ENCODE data around the gene C6orf47.
A peak's percentile ranks its signal among the peaks of the same experiment; 100 is the strongest.

The C6orf47 gene

DNA sequence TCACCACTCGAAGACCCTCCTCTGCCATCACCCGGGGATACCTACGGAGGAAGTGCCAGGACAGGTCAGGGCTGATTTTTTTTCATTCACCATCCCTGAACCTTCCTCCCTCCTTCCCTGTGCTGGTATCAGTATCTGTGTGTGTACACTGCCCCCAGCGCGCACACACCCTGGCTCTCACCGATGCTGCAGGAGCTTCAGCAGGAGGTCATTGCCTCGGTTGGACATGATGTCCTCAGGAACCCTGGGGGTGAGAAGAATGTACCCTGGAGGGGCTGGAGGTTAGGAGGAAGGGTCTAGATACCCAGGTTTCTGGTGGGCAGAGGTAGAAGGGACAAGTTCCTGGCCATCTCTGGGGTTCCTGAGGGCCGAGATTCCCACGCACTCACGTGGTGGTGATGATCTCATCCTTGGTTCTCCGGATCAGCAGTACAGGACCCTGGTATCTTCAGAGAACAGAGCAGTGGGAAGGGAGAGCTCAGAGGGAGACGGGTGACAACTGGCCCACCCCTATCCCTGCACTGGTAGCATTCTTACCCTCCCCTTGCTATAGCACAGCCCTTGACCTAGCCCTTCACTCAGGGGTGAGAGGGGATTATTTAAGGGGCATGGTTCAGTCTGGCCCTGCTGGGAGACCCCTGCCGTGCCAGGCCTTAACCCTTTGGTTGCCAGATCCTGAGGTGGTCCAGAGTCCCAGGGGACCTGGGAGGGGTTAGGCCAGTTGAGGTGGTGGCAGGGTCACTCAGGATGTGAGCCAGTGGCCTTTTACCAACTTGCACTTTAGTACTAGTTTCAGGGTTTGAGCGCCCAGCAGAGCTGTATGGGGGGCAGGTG, 27.5 kb upstream of the C6orf47 start:
- DNase-seq (ENCODE audit: low spot score), result no peak

DNA sequence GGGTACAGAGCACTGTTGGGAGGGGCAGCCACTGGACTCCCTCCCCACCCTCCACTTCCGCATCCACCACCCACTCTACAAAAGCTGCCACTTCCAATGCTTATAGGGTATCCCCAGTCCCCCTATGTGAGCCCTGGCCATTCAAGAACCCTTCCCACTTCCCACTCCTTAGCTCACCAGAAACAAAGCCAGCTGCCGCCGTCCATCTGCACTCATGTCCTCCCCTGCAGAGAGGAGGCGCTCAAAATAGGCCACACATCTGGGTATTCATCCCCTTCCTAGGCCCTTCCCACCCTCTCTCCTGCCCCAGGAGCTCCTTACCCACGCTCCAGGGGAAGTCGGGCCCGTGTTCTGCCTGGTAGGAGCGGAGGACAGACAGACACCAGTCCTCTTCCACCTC, 26.7 kb upstream of the C6orf47 start:
- DNase-seq (ENCODE audit: low spot score), result no peak

DNA sequence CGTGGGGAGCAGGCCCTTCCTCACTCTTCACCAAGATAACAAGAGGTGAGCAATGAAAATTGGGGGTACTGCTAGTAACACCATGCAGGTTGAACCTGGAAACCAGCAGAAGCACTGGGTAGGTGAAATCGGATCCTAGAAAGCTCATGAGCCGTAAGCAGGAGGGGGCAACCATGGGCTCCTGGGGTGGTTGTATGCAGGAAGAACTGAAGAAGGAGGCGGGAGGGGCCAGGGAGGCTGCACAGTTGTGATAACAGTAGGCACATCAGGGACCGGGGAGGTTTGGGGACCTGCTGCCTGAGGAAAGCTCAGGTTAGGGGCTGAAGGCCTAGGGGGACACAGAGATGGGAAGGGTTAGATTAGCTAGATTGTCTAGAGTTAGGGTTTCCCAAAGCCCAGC, 25.9 kb upstream of the C6orf47 start:
- no peak for DNase-seq (ENCODE audit: low spot score)

DNA sequence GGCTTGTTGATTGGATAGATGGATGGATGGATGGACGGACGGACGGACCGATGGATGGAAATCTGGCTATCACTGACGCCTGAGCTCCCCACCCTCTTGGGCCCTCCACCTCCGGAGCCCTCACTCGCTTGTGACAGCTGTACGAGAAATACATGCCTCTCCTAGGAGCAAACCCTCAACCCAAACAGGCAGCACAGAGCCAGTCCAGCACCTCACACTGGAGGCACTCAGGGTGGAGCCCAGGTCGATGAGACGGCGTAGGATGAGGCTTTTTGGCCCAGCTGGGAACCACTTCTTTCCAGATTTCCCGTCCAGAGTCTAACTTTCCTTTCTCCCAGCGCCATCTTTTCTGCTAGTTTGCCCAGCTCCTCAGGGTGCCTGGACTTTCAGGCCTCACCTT, 23.0 kb upstream of the C6orf47 start:
- DNase-seq (ENCODE audit: low spot score), result no peak

DNA sequence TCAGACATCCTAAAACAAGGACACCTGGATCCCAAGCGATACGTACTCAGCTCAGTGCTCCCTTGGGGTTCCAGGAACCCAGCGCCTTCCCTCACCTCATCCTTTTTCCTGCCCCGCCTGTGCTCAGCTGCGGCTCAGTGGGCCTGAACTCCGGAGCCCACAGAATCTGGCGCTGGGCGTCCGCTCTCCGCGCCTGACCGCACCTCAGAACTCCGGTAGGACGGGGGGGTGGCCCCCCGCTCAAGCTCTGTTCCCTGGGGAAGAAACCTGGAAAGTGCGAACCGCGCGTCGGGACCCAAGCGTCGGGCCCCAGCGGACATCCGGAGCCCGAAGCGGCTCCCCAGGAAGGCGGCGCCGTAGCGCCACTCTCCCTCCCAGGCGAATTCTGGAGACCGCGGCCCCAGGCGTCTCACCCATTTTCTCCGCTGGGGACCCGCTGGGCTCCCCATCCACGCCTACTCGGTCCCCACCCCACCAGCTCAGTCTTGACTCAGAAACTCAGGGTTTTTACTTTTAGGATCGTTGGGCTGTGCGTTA, 20.6 kb upstream of the C6orf47 start:
- peak; percentile 80 for DNase-seq (ENCODE audit: low spot score)

DNA sequence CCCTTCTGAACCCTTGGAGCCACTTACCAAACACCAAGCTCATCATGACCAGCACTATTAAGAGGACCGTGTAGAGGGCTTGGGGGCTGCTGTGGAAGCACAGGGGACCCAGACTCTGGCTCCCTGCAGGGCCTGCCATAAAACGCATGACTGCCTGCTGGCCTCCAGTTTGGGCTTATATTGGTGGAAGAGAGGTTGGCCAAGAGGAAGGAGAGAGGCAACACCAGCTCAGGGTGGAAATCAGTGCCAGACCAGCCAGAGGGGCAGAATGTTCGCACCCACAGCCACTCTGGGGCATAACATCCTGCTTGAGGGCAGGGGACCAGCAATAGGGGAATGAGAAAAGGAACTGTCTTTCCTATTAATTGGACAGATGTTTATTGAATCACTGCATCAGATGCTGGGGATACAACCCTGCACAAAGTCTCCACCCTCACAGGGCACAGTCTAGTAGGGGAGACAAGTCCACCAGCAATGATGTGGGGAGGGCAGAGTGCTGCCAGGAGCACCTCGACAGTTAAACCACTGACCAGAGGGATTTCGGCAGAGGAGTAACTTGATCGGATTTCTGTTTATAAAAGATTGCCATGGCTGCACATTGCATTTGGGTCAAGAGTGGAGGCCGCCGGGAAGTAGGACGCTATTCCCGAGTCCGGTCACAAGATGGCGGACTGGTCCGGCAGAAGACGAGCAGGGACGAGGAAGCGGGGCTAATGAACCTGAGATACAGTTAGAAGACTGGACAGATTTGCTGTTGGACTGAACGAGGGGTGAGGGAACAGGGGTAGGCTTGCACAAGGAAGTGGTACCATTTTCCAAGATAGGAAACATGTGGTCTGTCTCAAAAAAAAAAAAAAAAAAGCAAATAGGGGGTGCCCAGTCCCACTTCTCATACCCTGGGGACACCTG, 19.9 kb upstream of the C6orf47 start, which contains the start of gene LY6G5C:
TSS of gene LY6G5C (minus strand) at position 842 of the 909 bp plus-strand sequence. CDS start at position 148, 694 bp downstream.
- peak; percentile 90 for DNase-seq (ENCODE audit: low spot score)

DNA sequence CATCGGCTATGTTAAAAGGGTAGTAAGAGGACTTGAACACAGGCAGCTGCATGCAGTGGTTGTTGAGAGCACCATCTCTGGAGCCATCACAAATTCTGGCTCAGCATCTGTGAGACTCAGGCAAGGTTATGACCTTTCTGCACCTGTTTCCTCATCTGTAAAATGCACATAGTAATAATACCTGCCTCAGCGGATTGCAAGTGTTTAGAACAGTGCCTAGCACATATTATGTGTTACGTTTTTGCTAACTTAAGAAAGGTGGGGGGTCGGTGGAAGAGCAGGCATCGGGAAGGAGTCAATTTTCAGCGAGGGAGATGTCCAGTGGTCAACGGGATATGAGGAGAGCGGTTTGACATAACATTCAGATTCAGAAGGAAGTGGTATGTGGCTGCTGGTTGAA, 17.4 kb upstream of the C6orf47 start:
- no peak for DNase-seq (ENCODE audit: low spot score)

DNA sequence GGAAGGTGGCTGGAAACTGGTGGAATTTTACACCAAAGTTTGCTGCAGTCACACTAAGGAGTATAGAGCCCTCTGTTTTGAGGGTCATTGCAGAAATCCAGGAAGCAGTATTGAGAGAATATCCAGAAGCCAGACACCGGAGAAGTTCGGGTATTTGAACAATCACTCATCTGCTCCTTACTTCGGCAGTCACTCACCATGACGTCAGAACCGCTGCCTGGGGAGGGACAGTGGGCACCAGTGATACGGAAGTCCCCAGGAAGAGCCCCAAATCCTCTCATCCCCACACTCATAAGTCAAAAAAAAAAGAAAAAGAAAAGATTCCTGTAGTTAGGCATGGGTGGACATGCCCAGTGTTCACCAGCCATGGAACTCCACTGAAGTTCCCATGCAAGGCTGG, 16.3 kb upstream of the C6orf47 start:
- no peak for DNase-seq (ENCODE audit: low spot score)

DNA sequence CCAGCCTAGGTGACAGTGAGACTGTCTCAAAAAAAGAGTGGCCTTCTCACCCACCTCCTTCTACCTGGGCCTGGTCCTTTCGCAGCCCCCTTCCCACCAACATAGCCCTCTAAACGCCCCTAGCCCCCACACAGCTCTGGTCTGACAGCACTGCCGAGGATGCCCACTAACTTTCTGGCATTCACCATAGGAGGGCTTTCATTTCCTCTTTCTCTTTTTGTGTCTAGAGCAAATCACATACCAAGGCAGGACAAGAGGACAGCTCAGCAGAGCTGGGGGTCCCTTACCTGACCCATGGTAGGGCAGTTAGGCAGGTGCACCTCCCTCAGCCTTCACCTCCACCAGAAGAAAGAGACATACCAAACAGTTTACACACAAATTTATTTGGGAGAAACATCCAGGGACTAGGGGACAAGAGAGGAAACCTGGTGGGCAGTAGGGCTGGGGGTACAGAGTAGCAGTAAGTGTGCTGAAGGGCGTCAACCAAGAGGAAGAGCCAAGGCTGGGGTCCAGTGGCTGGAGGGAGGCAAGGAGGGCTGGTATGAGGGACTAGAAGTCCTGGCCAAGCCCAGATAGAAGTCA, 15.8 kb upstream of the C6orf47 start:
- DNase-seq (ENCODE audit: low spot score), result no peak

DNA sequence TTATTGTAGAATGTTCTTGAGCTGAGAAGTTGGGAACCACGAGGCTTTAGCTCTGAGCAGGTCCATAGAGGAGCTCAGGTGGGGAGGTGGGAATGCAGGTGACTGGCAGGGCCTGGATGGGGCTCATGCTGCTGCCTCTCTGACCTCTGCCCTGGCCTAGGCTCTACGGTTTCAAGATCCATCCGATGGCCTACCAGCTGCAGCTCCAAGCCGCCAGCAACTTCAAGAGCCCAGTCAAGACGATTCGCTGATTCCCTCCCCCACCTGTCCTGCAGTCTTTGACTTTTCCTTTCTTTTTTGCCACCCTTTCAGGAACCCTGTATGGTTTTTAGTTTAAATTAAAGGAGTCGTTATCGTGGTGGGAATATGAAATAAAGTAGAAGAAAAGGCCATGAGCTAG, 9.1 kb upstream of the C6orf47 start, which contains the start of gene LY6G5B:
TSS of gene LY6G5B (plus strand) at position 301 of the 400 bp plus-strand sequence. CDS start 975 bp downstream, outside the sequence.
- no peak for DNase-seq (ENCODE audit: low spot score)

DNA sequence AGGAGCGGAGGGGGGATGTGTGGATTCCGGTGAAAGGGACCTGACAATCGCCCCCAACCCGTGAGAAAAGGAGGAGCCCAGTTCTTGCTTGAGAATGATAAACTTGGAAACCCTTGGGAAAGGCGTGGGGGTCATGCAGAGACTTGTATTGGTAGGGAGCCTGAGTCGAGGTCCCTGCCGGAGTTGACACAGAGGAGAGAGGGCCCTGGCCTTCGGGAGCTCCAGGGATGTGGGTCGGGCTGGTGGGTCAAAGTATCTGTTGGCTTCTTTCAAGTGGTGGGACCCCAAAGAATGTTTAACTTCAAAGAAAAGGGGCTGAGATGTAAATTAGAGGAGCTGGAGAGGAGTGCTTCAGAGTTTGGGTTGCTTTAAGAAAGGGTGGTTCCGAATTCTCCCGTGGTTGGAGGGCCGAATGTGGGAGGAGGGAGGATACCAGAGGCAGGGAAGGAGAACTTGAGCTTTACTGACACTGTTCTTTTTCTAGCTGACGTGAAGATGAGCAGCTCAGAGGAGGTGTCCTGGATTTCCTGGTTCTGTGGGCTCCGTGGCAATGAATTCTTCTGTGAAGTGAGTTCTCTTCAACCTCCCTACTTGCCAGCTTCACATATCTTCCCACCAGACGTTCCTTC, 5.9 kb upstream of the C6orf47 start:
- peak; percentile 40 for DNase-seq (ENCODE audit: low spot score)

DNA sequence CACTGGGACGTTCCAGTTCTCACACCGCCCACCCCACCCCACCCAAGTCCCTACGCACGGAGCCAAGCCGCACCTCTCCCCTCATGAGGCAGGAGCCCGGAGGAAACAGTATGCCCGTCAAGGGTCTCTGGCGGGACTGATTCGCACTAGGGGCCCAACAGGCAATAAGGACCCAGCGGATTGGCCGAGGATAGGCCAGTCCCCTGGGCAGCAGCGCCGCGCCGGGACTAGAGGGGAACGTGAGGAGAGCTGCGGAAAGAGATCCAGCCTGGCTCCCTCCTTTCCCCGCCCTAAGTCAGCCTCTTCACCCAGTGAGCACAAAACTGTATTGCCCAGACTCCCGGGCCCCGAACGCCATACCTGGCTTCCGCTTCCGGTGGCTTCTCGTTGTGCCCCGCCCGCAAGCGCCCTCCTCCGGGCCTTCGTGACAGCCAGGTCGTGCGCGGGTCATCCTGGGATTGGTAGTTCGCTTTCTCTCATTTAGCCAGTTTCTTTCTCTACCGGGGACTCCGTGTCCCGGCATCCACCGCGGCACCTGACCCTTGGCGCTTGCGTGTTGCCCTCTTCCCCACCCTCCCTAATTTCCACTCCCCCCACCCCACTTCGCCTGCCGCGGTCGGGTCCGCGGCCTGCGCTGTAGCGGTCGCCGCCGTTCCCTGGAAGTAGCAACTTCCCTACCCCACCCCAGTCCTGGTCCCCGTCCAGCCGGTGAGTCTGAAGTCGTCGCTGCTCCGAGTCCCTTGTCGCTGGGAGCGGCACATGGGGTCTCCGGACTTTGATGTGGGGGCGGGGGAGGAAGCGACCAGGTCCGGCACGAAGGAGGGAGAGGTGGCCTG, 5.1 kb upstream of the C6orf47 start, which contains the start of gene CSNK2B:
TSS of gene CSNK2B (plus strand) at position 580 of the 836 bp plus-strand sequence. CDS start 752 bp downstream, outside the sequence.
- peak; percentile 97 for DNase-seq (ENCODE audit: low spot score)

DNA sequence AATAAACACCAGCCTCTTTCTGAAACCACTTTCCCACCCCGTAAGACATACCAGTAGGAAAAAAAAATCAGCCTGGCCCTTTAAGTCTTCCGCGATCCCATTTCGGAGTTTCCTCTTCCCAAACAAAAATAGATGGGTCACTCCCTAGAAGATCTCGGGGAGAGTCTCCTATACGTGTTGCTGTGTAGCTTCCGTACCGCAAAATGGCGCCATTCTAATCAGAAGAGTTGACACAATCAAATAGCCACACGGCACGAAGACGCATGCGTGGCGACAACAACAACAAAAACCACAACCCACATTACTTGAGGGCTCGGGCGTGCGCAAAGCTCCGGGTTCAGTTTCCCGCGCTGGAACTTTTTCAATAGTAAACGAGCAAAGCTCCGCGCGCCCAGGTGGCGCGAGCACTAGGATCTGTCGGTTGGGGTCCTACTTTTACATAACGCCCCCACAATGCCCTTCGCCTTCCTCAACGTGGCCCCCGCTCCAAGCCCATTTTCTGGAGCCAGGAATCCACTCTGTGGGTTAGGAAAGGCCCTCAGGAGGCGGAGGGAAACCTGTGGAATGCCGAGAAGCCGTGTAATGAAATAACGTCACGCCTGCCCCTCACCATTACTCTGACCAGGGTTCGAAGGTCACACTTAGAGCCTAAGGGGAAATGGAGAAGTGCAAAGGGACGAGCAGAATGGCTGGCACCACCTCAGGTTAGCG, 4.4 kb upstream of the C6orf47 start, which contains the start of gene GPANK1:
TSS of gene GPANK1 (minus strand) at position 208 of the 711 bp plus-strand sequence. CDS start 519 bp downstream, outside the sequence.
- DNase-seq (ENCODE audit: low spot score), result peak; percentile 78

DNA sequence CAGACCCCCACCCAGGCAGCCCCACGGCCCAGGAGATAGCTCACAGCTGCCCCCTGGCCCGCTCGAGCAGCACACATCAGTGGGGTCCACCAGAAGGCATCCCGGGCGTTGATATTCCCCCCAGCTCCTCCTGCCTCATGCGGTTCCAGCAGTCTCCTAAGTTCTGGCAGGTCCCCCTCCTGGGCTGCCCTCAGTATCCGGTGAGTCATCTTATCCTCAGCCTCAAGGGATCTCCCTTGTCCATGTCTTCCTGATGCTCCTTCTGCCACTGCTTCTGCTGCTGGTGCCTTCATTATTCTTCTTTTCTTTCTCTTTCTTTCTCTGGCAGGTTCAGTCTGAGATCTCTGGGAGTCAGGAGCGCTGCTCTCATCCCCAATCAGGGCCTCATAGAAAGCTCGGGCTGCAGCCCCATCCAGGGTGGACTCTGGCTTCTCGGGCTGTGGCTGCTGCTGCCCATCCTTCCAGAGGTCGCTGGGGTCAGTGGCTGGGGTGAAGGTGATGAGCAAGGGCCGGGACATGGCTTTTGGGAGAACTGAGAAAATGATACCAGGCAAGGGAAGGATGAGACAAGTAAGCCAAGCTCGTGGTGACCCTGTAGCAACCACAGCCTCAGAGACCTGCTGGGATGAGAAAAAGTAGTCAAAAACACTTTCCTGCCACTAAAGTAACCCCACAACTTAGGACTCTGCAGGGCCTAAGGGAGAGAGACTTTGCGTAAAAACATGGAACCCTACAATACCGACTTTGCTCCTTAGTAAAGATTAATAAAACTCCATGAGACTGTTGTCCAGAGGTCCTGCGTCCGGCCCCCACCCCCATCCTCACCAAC, 3.6 kb upstream of the C6orf47 start:
- peak; percentile 84 for DNase-seq (ENCODE audit: low spot score)

DNA sequence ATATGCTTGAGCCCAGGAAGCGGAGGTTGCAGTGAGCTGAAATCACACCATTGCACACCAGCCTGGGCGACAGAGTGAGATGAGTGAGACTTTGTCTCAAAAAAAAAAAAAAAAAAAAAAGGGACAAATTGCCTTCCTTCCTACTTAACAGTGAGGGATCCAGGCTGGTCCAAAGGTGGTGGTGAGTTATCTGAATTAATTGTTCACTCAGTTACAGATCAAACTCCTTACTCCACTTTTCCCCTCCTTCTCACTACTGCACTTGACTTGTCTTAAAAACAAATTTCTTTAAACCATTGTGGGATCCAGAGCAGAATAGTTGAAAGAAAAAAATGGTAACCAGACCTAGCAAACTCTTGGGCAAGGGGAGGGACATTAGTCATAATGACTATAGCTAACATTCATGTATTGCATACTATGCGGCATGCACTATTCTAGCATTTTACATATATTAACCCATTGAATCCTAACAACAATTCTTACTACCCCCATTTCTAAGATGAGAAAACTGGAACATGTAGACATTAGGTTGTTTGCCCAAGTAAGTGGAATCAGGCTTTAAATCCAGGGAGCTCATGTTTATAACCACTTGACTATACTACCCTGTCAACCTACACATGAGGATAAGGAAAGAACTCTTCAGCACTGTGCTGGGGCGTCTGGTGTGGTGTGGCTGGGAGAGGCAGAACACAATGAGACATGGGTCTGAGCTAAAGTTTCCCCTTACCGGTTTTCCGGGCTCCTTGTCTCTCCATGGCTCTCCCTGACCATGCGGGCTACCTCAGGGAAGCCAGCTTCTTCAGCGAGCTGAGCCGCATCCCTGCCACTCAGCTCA, 2.8 kb upstream of the C6orf47 start:
- no peak for DNase-seq (ENCODE audit: low spot score)

DNA sequence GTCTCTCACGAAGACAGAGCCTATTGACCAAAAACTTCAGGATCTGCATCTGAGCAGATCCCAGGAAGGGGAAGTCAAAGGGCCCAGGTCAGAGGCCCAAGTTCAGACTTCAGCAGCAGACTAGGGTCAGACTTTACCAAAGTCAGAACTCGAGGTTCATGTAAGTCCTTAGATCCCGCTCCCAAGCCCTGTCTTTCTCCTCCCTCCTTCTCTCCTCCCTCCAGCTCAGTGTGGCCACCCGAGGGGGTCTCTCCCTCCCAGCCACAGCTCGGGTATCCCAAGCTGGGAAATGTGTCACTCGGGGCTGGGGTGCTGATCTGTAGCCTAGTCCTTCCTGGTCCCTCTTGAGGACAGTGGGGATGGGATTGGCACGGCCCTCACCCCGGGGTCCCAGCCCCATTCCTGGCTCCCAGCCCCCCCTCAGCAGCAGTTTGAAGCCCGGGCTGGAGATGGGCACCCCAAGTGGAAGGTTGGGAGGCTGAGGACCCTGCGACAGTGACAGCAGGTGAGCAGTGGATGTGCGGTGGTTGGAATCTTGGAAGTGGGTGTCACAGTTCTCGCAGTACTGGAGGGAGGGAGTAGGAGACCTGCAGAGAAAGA, 1.6 kb upstream of the C6orf47 start:
- DNase-seq (ENCODE audit: low spot score), result no peak
